ENCODE data around the gene HCFC1R1. TPM values are rescaled to one million over a fixed set of nuclear protein-coding genes. Genes with fewer than 3 reads are reported as not detected.

Gene HCFC1R1
- total and polyA plus RNA-seq, 2 experiments from 2014 or later = 30.2 to 192 TPM

DNA sequence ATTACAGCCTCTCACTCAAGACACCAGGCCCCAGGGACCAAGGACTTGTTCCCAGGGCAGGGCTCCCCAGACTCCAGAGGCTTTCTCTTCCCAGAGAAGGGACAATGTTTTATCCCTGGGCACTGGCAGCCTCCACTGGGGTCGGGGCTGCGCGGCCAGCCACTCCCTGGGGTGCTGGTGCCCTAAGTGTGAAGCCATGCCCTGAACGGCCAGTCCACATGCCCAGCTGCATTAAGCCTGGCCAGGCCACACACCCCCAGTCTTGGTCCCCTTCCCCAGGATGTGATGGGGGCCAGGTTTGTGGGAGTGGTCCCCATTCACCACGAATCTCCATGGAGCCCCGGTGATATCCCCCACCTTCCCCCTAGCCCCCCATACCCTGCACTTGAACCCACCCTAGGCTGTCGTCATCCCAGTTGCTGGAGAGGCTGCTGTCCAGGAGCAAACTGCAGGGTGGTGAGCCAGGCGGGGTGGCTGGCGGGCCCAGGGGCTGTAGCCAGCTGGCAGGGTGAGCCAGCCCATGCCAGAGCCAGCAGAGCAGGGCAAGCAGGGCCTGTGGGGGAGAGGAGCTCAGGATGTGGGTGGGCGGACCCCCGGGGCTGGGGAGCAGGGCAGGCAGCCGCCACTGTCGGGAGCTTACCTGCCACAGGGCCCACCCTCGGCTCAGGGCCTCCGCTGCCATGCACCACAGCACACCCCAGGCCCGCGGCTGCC, 50.0 kb downstream of the HCFC1R1 start (continued):
- no peak for TF ChIP-seq EZH2 (IDR thresholded peaks at IDR 0.05; ENCODE audit: low read depth, unreplicated experiment)
- TF ChIP-seq, protein P1, sequence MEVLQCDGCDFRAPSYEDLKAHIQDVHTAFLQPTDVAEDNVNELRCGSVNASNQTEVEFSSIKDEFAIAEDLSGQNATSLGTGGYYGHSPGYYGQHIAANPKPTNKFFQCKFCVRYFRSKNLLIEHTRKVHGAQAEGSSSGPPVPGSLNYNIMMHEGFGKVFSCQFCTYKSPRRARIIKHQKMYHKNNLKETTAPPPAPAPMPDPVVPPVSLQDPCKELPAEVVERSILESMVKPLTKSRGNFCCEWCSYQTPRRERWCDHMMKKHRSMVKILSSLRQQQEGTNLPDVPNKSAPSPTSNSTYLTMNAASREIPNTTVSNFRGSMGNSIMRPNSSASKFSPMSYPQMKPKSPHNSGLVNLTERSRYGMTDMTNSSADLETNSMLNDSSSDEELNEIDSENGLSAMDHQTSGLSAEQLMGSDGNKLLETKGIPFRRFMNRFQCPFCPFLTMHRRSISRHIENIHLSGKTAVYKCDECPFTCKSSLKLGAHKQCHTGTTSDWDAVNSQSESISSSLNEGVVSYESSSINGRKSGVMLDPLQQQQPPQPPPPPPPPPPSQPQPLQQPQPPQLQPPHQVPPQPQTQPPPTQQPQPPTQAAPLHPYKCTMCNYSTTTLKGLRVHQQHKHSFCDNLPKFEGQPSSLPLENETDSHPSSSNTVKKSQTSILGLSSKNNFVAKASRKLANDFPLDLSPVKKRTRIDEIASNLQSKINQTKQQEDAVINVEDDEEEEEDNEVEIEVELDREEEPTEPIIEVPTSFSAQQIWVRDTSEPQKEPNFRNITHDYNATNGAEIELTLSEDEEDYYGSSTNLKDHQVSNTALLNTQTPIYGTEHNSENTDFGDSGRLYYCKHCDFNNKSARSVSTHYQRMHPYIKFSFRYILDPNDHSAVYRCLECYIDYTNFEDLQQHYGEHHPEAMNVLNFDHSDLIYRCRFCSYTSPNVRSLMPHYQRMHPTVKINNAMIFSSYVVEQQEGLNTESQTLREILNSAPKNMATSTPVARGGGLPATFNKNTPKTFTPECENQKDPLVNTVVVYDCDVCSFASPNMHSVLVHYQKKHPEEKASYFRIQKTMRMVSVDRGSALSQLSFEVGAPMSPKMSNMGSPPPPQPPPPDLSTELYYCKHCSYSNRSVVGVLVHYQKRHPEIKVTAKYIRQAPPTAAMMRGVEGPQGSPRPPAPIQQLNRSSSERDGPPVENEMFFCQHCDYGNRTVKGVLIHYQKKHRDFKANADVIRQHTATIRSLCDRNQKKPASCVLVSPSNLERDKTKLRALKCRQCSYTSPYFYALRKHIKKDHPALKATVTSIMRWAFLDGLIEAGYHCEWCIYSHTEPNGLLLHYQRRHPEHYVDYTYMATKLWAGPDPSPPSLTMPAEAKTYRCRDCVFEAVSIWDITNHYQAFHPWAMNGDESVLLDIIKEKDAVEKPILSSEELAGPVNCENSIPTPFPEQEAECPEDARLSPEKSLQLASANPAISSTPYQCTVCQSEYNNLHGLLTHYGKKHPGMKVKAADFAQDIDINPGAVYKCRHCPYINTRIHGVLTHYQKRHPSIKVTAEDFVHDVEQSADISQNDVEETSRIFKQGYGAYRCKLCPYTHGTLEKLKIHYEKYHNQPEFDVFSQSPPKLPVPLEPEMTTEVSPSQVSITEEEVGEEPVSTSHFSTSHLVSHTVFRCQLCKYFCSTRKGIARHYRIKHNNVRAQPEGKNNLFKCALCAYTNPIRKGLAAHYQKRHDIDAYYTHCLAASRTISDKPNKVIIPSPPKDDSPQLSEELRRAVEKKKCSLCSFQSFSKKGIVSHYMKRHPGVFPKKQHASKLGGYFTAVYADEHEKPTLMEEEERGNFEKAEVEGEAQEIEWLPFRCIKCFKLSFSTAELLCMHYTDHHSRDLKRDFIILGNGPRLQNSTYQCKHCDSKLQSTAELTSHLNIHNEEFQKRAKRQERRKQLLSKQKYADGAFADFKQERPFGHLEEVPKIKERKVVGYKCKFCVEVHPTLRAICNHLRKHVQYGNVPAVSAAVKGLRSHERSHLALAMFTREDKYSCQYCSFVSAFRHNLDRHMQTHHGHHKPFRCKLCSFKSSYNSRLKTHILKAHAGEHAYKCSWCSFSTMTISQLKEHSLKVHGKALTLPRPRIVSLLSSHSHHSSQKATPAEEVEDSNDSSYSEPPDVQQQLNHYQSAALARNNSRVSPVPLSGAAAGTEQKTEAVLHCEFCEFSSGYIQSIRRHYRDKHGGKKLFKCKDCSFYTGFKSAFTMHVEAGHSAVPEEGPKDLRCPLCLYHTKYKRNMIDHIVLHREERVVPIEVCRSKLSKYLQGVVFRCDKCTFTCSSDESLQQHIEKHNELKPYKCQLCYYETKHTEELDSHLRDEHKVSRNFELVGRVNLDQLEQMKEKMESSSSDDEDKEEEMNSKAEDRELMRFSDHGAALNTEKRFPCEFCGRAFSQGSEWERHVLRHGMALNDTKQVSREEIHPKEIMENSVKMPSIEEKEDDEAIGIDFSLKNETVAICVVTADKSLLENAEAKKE (CRISPR knock-in tag; IDR thresholded peaks at IDR 0.05) = no peak
- TF ChIP-seq, protein P2, sequence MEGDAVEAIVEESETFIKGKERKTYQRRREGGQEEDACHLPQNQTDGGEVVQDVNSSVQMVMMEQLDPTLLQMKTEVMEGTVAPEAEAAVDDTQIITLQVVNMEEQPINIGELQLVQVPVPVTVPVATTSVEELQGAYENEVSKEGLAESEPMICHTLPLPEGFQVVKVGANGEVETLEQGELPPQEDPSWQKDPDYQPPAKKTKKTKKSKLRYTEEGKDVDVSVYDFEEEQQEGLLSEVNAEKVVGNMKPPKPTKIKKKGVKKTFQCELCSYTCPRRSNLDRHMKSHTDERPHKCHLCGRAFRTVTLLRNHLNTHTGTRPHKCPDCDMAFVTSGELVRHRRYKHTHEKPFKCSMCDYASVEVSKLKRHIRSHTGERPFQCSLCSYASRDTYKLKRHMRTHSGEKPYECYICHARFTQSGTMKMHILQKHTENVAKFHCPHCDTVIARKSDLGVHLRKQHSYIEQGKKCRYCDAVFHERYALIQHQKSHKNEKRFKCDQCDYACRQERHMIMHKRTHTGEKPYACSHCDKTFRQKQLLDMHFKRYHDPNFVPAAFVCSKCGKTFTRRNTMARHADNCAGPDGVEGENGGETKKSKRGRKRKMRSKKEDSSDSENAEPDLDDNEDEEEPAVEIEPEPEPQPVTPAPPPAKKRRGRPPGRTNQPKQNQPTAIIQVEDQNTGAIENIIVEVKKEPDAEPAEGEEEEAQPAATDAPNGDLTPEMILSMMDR (conservative IDR thresholded peaks at IDR 0.05; ENCODE audit: low read depth in 2 of 2) = no peak
- TF ChIP-seq POLR2AphosphoS5 (IDR thresholded peaks at IDR 0.05; ENCODE audit: low read depth) = no peak
- no peak for TF ChIP-seq JUNB (IDR thresholded peaks at IDR 0.05; ENCODE audit: unreplicated experiment)

DNA sequence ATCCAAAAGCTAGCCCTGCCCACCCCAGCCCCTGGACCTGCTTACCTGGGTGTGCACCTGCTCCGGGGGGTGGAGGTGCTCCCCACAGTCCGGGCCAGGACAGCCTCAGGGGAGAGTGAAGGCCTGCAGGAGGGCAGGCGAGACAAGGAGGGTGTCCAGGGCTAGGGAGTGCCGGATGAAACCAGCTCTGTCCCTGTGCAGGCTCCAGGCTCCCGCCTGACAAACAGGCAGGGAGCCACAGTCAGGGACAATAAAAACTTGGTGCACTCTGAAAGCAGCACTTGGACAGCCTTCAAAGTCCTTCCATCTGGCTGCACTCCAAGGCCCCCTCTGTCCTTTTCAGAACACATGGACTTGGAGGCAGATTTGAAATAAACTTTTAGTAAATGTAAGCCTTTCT, 50.6 kb downstream of the HCFC1R1 start:
- Histone ChIP-seq H3K4me1 (ENCODE audit: insufficient read depth) (peaks cover 6% of the 10 kb centered on the region; the same call in 1 of the 2 replicates), H3K27me3 (ENCODE audit: insufficient read depth) (peaks cover 6% of the 10 kb centered on the region), H3F3A (replicated peaks; ENCODE audit: low read depth) (peaks cover 25% of the 10 kb centered on the region), H3K36me3 (ENCODE audit: insufficient read depth) (0 out of 2 replicates have a peak, but pooled peaks cover under 1% of the 10 kb centered on the region), H4K20me1 (replicated peaks; ENCODE audit: insufficient read depth) (peaks cover 19% of the 10 kb centered on the region), H3K27ac (ENCODE audit: low read depth) (no peak overlapping the region), H3K79me2 (replicated peaks; ENCODE audit: insufficient read depth) (no peaks in the 10 kb centered on the region; the same call in 1 of the 2 replicates), H2AFZ (no peak overlapping the region), H3K4me2 (no peak overlapping the region), H3K4me3 (no peak overlapping the region), H3K9me2 (ENCODE audit: insufficient read depth) (no peaks in the 10 kb centered on the region)
- H3K9me3 Mint-ChIP-seq = no peaks in the 10 kb centered on the region
- peaks cover 21% of the 10 kb centered on the region for H3K4me1 Mint-ChIP-seq
- ATAC-seq (no peak), DNase-seq (ENCODE audit: low spot score) (no peak)
- peaks cover 38% of the 10 kb centered on the region for H3K36me3 Mint-ChIP-seq (ENCODE audit: low read depth)
- H3K27me3 Mint-ChIP-seq (ENCODE audit: insufficient read depth, low read depth, poor library complexity) = peaks cover 30% of the 10 kb centered on the region
- H3K27ac Mint-ChIP-seq = no peak overlapping the region
- H3K4me3 Mint-ChIP-seq = no peak overlapping the region
- TF ChIP-seq, protein P3, sequence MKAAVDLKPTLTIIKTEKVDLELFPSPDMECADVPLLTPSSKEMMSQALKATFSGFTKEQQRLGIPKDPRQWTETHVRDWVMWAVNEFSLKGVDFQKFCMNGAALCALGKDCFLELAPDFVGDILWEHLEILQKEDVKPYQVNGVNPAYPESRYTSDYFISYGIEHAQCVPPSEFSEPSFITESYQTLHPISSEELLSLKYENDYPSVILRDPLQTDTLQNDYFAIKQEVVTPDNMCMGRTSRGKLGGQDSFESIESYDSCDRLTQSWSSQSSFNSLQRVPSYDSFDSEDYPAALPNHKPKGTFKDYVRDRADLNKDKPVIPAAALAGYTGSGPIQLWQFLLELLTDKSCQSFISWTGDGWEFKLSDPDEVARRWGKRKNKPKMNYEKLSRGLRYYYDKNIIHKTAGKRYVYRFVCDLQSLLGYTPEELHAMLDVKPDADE (IDR thresholded peaks at IDR 0.05) = no peak
- TF ChIP-seq POLR2AphosphoS5 (IDR thresholded peaks at IDR 0.05; ENCODE audit: low read depth) (0 out of 2 replicates have a peak, but pooled peaks have one; percentile 13), ZNF114 (CRISPR knock-in tag; IDR thresholded peaks at IDR 0.05) (no peak), ZNF331 (CRISPR knock-in tag; IDR thresholded peaks at IDR 0.05; ENCODE audit: low read depth) (no peak), STAT1 (IDR thresholded peaks at IDR 0.05; ENCODE audit: unreplicated experiment) (no peak)
- TF ChIP-seq, protein P4, sequence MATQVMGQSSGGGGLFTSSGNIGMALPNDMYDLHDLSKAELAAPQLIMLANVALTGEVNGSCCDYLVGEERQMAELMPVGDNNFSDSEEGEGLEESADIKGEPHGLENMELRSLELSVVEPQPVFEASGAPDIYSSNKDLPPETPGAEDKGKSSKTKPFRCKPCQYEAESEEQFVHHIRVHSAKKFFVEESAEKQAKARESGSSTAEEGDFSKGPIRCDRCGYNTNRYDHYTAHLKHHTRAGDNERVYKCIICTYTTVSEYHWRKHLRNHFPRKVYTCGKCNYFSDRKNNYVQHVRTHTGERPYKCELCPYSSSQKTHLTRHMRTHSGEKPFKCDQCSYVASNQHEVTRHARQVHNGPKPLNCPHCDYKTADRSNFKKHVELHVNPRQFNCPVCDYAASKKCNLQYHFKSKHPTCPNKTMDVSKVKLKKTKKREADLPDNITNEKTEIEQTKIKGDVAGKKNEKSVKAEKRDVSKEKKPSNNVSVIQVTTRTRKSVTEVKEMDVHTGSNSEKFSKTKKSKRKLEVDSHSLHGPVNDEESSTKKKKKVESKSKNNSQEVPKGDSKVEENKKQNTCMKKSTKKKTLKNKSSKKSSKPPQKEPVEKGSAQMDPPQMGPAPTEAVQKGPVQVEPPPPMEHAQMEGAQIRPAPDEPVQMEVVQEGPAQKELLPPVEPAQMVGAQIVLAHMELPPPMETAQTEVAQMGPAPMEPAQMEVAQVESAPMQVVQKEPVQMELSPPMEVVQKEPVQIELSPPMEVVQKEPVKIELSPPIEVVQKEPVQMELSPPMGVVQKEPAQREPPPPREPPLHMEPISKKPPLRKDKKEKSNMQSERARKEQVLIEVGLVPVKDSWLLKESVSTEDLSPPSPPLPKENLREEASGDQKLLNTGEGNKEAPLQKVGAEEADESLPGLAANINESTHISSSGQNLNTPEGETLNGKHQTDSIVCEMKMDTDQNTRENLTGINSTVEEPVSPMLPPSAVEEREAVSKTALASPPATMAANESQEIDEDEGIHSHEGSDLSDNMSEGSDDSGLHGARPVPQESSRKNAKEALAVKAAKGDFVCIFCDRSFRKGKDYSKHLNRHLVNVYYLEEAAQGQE (IDR thresholded peaks at IDR 0.05; ENCODE audit: unreplicated experiment) = no peak

All from GM23338 (cell line).